ENCODE data around the gene BAIAP2L1. TPM values are rescaled to one million over a fixed set of nuclear protein-coding genes. Genes with fewer than 3 reads are reported as not detected.
"Not testable (repeated sequence)": the region's sequence is repeated elsewhere in the genome, so short reads cannot be mapped to it uniquely, and the experiment has no call there.

The BAIAP2L1 gene
- total RNA-seq, 2 donors from 2014 or later = 0.55 to 0.82 TPM

DNA sequence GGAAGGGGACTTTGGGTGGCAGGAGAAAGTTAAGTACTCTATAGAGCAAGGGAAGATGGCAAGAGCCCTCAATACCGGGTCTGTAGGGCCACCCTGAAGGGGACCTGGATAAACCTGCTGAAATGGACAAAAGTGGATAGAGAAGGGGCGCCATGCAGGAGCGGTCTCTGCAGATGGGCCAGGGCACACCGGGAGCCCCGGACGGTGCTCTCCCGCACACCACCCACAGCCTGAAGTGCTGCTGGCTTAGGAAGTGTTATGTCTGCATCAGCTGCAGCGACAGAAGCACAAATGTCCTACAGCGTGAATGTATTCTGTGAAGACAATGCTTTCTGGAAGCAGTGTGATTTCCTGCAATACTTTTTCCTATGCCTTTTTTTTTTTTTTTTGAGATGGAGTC, 81.7 kb downstream of the BAIAP2L1 start:
- H3K4me1 Mint-ChIP-seq = peaks cover 2% of the 10 kb centered on the region
- H3K27me3 Mint-ChIP-seq = peaks cover 16% of the 10 kb centered on the region
- H3K27ac Mint-ChIP-seq = no peak overlapping the region
- no peak for ATAC-seq
- H3K36me3 Mint-ChIP-seq (ENCODE audit: low read depth) = no peaks in the 10 kb centered on the region
- DNase-seq = no peak
- H3K4me3 Mint-ChIP-seq = no peak overlapping the region
- H3K9me3 ChIP-seq (ENCODE audit: control insufficient read depth, low read length, poor library complexity, severe bottlenecking) = no peaks in the 10 kb centered on the region

DNA sequence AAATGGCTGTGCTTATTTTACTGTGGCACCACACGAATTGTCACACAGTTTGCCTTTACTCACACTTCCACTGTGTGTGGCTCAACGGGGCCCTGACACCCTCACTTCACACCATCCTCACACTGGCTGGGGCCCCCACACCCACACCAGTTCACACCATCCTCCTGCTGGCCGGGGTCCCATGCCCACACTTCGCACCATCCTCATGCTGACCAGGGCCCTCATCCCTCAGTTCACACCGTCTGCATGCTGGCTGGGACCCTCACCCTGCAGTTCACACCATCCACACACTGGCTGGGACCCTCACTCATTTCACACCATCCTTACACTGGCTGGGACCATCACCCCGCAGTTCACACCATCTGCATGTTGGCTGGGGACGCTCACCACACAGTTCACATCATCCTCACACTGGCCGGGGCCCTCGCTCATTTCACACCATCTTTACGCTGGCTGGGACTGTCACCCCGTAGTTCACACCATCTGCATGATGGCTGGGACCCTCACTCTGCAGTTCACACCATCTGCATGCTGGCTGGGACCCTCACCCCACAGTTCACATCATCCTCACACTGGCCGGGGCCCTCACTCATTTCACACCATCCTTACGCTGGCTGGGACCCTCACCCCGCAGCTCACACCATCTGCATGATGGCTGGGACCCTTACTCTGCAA, 83.4 kb downstream of the BAIAP2L1 start:
- ATAC-seq (no peak), DNase-seq (no peak)
- Mint-ChIP-seq H3K27ac (no peak overlapping the region), H3K4me3 (no peak overlapping the region), H3K27me3 (peaks cover 9% of the 10 kb centered on the region), H3K36me3 (ENCODE audit: low read depth) (no peaks in the 10 kb centered on the region), H3K4me1 (peaks cover 2% of the 10 kb centered on the region)
- H3K9me3 ChIP-seq (ENCODE audit: control insufficient read depth, low read length, poor library complexity, severe bottlenecking) = no peaks in the 10 kb centered on the region

DNA sequence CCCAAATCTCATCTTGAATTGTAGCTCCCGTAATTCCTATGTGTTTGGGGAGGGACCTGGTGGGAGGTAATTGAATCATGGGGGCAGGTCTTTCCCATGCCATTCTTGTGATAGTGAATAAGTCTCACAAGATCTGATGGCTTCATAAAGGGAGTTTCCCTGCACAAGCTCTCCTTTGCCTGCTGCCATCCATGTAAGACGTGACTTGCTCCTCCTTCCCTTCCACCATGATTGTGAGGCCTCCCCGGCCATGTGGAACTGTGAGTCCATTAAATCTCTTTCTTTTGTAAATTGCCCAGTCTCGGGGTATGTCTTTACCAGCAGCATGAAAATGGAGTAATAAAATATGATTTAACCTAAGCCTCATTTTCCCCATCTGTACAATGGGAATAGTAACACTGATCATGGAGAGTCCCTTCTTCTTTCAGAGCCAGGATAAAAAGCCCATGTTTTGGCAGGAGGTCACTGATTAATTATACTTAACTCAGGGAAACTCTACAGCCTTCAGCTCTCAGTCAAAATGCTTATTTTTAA, 84.8 kb downstream of the BAIAP2L1 start:
- H3K27me3 Mint-ChIP-seq; H3K27ac Mint-ChIP-seq; H3K36me3 Mint-ChIP-seq (ENCODE audit: low read depth); DNase-seq; H3K4me1 Mint-ChIP-seq; H3K4me3 Mint-ChIP-seq; ATAC-seq; H3K9me3 ChIP-seq (ENCODE audit: control insufficient read depth, low read length, poor library complexity, severe bottlenecking): not testable (repeated sequence)

DNA sequence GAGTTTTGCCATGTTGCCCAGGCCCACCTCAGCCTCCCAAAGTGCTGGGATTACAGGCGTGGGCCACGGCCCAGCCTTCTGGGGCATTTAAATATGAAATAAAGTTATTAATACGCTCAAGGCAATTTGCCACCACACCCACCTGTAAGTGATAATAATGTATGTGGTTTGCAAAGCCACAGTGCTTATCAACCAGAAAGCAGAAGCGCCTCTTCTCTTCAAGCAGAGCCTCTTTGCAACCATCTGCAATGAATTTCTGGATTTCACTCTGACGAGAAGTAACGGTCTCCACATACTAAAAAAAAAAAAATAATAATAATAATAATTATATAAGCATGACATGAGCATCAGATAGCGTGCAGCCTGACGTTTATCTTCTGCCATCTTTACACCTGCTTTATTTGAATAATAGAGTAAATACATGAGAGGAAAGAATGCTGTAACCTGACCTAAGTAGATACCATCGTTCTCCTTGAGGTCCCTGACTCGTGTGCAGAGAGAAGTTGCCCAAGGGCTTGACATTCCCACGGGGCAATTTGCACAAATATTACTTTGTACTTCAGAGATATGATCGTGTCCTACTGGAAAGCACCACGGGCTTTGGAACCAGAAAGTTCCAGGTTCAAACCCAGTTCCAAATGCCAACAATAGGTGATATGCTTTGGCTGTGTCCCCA, 85.4 kb downstream of the BAIAP2L1 start:
- H3K27me3 Mint-ChIP-seq = no peaks in the 10 kb centered on the region
- H3K9me3 ChIP-seq (ENCODE audit: control insufficient read depth, low read length, poor library complexity, severe bottlenecking) = no peaks in the 10 kb centered on the region
- H3K4me3 Mint-ChIP-seq = no peak overlapping the region
- ATAC-seq = peak; percentile 40
- DNase-seq = no peak
- peaks cover 2% of the 10 kb centered on the region for H3K4me1 Mint-ChIP-seq
- no peaks in the 10 kb centered on the region for H3K36me3 Mint-ChIP-seq (ENCODE audit: low read depth)
- H3K27ac Mint-ChIP-seq = no peak overlapping the region

DNA sequence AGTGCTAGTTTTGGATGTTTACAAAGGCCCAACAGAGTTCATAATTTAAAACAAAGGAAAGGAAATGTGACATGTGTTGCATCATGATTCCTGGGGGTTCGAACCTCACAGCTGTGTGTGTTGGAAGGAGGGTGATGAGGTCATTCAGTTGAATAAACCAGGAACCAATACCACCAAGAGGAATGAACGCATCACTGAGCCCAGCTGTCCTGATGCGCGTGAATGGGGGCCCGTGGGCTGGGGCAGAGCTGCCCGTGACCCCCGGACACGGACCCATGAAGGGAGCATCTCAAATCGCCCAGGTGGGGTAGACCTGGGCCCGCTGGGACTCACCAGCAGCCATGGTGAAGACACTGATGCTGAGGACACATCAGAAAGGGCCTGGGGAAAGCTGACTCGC, 86.4 kb downstream of the BAIAP2L1 start:
- peak; percentile 58 for ATAC-seq
- no peaks in the 10 kb centered on the region for H3K36me3 Mint-ChIP-seq (ENCODE audit: low read depth)
- H3K27ac Mint-ChIP-seq = peak overlapping the region; percentile 32
- no peaks in the 10 kb centered on the region for H3K9me3 ChIP-seq (ENCODE audit: control insufficient read depth, low read length, poor library complexity, severe bottlenecking)
- DNase-seq = no peak
- peaks cover 2% of the 10 kb centered on the region for H3K4me1 Mint-ChIP-seq
- no peaks in the 10 kb centered on the region for H3K27me3 Mint-ChIP-seq
- no peak overlapping the region for H3K4me3 Mint-ChIP-seq

DNA sequence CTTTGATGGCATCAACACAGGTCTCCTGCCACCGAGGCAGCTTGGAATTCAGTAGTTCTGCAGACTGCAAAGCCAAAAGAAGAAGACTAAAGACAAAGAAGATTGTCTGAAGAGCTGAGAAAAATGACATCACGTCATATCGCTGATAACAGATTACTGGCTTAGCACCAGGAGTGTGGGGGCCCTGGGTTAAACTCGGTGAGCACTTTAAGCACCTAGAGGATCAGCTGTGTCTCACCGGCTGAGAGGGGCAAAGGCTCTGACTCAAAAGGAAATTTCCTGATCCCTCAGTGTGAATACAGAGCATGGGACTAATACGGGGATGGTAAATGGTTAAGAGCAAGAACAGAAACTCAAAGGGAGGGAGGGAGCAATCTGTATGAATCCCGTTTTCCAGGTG, 88.7 kb downstream of the BAIAP2L1 start:
- no peak for ATAC-seq

DNA sequence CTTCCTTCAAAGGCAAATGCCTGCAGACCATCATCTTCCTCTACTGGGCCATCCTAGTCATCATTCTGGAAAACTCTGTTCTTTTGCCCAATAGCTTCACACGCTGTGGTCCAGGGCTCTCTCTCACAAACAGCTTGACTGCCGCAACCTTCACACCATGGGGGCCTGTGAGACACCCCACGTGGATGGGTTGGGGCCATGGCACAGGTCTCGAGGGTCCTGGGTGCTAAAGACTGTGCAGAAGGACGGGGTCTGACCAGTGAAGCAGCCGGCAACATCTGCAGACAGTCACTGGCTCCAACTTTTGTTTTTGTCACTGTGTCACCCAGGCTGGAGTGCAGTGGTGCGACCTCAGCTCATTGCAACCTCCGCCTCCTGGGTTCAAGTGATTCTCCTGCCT, 91.3 kb downstream of the BAIAP2L1 start:
- DNase-seq = no peak
- Mint-ChIP-seq H3K4me3 (no peak overlapping the region), H3K4me1 (no peaks in the 10 kb centered on the region), H3K27me3 (no peaks in the 10 kb centered on the region), H3K27ac (no peak overlapping the region), H3K36me3 (ENCODE audit: low read depth) (peaks cover 3% of the 10 kb centered on the region)
- ATAC-seq = no peak
- no peaks in the 10 kb centered on the region for H3K9me3 ChIP-seq (ENCODE audit: control insufficient read depth, low read length, poor library complexity, severe bottlenecking)

More for the DNA sequence above, 88.7 kb downstream of the BAIAP2L1 start:
- Mint-ChIP-seq H3K27me3 (no peaks in the 10 kb centered on the region), H3K36me3 (ENCODE audit: low read depth) (no peaks in the 10 kb centered on the region), H3K27ac (no peak overlapping the region), H3K4me3 (no peak overlapping the region), H3K4me1 (no peaks in the 10 kb centered on the region)
- no peaks in the 10 kb centered on the region for H3K9me3 ChIP-seq (ENCODE audit: control insufficient read depth, low read length, poor library complexity, severe bottlenecking)
- DNase-seq = no peak

DNA sequence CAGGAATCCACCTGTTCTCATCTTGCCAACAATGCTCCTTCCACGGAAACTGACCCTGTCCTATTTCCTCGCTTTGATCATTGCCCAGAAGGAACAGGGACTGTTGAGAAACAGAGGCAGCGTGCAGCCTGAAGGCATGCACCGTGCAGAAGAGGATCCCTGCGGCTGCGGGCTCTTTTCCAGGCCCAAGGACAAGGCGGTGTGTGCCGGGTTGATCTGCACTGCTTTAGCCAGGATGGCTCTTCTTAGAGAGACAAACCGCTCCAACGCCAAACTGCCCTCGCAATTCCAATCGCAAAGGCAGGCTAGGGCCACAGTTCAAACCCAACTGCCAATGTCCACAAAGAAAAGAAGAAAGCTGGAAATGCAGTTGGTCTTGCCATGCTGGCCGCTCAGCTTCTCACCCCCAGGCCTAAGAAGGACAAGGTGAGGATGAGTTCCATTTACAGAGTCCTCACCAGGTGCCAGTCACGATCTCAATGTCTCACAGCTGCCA, 92.9 kb downstream of the BAIAP2L1 start:
- Mint-ChIP-seq H3K27ac (no peak overlapping the region), H3K36me3 (ENCODE audit: low read depth) (peaks cover 3% of the 10 kb centered on the region), H3K4me3 (no peak overlapping the region), H3K27me3 (no peaks in the 10 kb centered on the region), H3K4me1 (no peaks in the 10 kb centered on the region)
- ATAC-seq (no peak), DNase-seq (no peak)
- no peaks in the 10 kb centered on the region for H3K9me3 ChIP-seq (ENCODE audit: control insufficient read depth, low read length, poor library complexity, severe bottlenecking)

DNA sequence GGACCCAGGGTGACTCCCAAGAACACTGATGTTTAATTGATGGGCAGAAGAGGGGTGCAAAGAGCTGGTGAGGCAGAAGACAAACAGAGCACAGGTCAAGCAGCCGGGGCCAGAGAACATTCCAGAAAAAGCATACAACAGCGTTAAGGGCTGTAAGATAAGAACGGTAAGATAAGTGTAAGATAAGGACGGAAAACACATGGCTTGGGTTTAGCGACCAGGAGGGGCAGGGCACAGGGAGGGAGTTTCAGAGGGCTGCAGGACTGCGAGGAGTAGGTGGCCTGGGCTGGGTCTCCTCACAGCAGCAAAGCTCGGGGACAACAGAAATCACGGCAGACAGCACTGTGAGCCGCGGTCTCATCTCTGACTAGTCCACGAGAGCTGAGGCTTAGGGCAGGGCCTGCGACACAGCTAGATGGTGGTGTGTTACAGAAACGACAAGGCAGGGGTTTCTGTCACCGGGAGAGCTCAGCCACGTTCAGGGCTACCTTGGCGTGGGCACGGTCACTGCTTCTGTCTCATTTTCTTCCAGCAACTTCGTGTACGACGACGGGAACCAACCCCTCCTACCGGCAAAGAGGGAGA, 94.8 kb downstream of the BAIAP2L1 start:
- Mint-ChIP-seq H3K27me3 (no peaks in the 10 kb centered on the region), H3K4me1 (no peaks in the 10 kb centered on the region), H3K4me3 (no peak overlapping the region), H3K27ac (no peak overlapping the region), H3K36me3 (ENCODE audit: low read depth) (peaks cover 3% of the 10 kb centered on the region)
- no peaks in the 10 kb centered on the region for H3K9me3 ChIP-seq (ENCODE audit: control insufficient read depth, low read length, poor library complexity, severe bottlenecking)
- no peak for ATAC-seq
- DNase-seq = no peak

DNA sequence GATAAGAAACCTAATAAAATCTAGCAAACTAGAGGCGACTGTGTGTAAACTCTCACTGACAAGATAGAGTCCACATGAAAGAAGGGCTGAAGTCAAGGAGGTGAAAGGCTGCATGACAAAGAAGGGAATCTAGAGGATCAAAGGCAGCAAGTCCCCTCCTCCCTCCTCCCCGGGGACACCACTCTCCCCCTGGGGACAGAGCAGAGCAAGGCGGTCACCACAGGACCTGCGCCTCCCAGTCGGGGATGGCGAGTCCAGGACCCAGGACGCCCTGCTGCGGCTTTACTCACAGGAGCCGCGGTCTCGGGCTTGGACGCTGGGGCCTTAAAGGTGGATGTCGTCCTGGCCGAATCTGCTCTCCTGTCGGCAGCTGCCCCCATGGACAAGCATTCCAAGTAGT, 97.0 kb downstream of the BAIAP2L1 start:
- H3K4me3 Mint-ChIP-seq = no peak overlapping the region
- H3K9me3 ChIP-seq (ENCODE audit: control insufficient read depth, low read length, poor library complexity, severe bottlenecking) = no peaks in the 10 kb centered on the region
- peaks cover 3% of the 10 kb centered on the region for H3K36me3 Mint-ChIP-seq (ENCODE audit: low read depth)
- H3K4me1 Mint-ChIP-seq = no peaks in the 10 kb centered on the region
- DNase-seq (no peak), ATAC-seq (no peak)
- H3K27me3 Mint-ChIP-seq = no peaks in the 10 kb centered on the region
- no peak overlapping the region for H3K27ac Mint-ChIP-seq

DNA sequence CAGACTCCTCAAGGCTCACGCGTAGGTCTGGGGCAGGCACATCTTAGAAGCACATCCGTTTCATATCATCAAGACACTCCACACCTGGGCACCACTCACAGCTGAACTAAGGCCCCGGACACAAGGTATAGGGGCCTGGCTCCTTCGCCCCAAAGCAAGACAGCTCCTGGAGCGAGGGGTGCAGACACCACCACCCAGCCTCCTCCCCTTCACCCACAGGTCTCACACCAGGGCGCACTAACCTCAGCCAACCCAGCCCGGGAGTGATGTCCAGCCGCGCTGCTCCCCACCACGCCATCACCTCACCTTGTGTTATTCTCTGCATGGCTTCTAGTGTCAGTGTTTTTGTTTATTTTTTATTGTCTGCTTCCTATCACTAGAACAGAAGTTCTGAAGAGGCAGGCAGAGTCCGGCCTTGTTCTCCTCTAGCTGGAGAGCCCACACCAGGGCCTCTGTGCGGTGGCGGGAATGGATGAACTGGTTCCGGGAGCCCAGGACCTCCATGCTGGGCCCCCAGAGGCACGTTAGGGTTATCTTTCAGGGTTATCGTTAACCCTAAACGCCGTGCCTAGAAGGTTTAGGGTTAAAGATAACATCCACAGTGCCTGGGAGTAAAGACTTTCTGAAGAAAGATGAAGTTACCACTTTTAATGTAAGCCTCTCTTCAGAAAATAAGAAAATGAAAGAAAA, 97.6 kb downstream of the BAIAP2L1 start:
- H3K4me3 Mint-ChIP-seq = no peak overlapping the region
- H3K36me3 Mint-ChIP-seq (ENCODE audit: low read depth) = peaks cover 3% of the 10 kb centered on the region
- H3K4me1 Mint-ChIP-seq = no peaks in the 10 kb centered on the region
- H3K9me3 ChIP-seq (ENCODE audit: control insufficient read depth, low read length, poor library complexity, severe bottlenecking) = no peaks in the 10 kb centered on the region
- ATAC-seq (no peak), DNase-seq (no peak)
- no peaks in the 10 kb centered on the region for H3K27me3 Mint-ChIP-seq
- H3K27ac Mint-ChIP-seq = peak overlapping the region; percentile 4

DNA sequence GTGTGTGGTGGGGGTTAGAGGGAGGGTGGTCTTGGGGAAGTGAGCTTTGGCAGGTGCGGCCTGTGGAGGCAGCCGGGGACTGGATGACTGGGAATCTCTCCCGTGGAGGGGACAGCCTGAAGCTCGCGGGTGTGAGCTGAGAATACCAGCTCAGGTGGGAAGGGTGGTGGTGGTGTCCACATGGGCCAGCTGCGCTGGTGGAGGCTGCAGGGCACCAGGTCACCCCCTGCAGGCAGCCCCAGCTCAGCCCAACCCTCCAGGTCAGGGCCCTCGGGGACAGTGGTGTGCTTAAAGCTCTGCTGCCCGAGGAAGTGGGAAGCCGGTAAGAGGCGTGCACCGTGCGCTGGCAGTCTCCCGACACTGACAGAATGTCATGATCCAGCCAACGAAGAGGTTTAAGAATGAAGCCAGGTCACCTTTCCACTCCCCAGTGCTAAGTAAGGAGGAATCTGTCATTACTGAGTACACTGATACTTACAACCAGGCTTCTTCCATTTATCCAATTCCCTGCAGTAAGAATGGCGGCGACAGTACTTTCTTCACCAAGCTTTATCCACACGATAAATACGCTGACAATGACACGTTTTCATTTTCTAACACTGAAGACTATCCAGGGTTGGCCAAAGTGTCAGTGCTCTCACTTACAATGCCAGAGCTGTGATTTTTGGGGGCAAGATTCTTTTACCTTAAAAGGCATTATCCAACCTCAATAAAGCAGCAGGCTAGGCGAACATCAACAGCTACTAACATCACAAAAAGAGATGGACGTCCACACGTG, 99.0 kb downstream of the BAIAP2L1 start:
- no peak for DNase-seq

More for the DNA sequence above, 99.0 kb downstream of the BAIAP2L1 start:
- H3K27me3 Mint-ChIP-seq = no peaks in the 10 kb centered on the region
- H3K27ac Mint-ChIP-seq = peak overlapping the region; percentile 27
- H3K36me3 Mint-ChIP-seq (ENCODE audit: low read depth) = peaks cover 3% of the 10 kb centered on the region
- H3K9me3 ChIP-seq (ENCODE audit: control insufficient read depth, low read length, poor library complexity, severe bottlenecking) = no peaks in the 10 kb centered on the region
- no peaks in the 10 kb centered on the region for H3K4me1 Mint-ChIP-seq
- no peak for ATAC-seq
- H3K4me3 Mint-ChIP-seq = no peak overlapping the region
